Measurements from ENCODE around the gene ATF4.

The ATF4 gene

DNA sequence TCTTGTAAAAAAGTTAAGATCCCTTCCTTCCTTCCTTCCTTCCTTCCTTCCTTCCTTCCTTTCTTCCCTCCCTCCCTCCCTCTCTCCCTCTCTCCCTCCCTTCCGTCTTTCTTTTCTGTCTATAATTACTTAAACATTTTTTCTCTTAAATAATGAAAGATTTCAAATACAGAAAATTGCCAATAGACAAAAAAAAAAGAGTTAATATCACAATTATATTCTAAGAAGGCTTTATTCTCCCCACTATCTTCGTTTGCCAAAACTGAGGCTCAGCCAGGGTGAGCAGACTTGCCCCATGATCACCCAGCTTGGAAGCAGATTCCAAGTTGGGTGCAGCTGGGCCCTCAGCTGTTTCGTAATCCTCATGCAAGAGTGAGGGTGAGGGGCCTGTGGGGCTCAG lies 49.9 kb downstream of the ATF4 start:
- TF ChIP-seq, protein P1, sequence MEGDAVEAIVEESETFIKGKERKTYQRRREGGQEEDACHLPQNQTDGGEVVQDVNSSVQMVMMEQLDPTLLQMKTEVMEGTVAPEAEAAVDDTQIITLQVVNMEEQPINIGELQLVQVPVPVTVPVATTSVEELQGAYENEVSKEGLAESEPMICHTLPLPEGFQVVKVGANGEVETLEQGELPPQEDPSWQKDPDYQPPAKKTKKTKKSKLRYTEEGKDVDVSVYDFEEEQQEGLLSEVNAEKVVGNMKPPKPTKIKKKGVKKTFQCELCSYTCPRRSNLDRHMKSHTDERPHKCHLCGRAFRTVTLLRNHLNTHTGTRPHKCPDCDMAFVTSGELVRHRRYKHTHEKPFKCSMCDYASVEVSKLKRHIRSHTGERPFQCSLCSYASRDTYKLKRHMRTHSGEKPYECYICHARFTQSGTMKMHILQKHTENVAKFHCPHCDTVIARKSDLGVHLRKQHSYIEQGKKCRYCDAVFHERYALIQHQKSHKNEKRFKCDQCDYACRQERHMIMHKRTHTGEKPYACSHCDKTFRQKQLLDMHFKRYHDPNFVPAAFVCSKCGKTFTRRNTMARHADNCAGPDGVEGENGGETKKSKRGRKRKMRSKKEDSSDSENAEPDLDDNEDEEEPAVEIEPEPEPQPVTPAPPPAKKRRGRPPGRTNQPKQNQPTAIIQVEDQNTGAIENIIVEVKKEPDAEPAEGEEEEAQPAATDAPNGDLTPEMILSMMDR (IDR thresholded peaks at IDR 0.05) = no peak
- H3K9me3 Mint-ChIP-seq = no peaks in the 10 kb centered on the region
- peaks cover 6% of the 10 kb centered on the region for H3K27me3 Mint-ChIP-seq (ENCODE audit: low read depth, poor library complexity)
- no peak overlapping the region for H3K4me3 Mint-ChIP-seq
- no peaks in the 10 kb centered on the region for H3K36me3 Mint-ChIP-seq (ENCODE audit: low read depth)
- no peak for DNase-seq
- no peak overlapping the region for H3K27ac Mint-ChIP-seq
- peaks cover 35% of the 10 kb centered on the region for H3K4me1 Mint-ChIP-seq

DNA sequence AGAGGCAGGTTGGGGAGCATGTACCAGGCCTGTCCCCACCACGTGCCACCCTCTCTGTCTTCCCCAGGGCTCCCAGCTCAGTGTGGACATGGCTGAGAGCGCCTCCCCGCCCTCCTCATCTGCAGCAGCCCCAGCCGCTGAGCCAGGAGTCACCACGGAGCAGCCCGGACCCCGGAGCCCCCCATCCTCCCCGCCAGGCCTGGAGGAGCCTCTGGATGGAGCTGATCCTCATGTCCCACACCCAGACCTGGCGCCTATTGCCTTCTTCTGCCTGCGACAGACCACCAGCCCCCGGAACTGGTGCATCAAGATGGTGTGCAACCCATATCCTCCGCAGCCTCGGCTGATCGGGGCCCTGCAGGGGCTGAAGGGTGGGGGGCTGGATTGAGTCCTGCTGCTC lies 50.3 kb downstream of the ATF4 start, which contains the start of gene CACNA1I:
Gene CACNA1I (plus strand): TSS at position 89 of the 400 bp plus-strand sequence. CDS start 0 bp downstream, at position 89.
- Mint-ChIP-seq H3K27ac (no peak within 1 kb of the TSS), H3K27me3 (ENCODE audit: low read depth, poor library complexity) (peaks cover 3% of the 10 kb centered on the region), H3K9me3 (no peaks in the 10 kb centered on the region), H3K36me3 (ENCODE audit: low read depth) (no peaks in the 10 kb centered on the region), H3K4me3 (no peak within 1 kb of the TSS), H3K4me1 (peaks cover 35% of the 10 kb centered on the region)
- TF ChIP-seq, protein P1 (IDR thresholded peaks at IDR 0.05) = no peak
- DNase-seq = no peak

- DNase-seq = no peak
- no peak overlapping the region for H3K4me3 Mint-ChIP-seq
- peaks cover 2% of the 10 kb centered on the region for H3K27me3 Mint-ChIP-seq (ENCODE audit: low read depth, poor library complexity)
- no peak overlapping the region for H3K27ac Mint-ChIP-seq
- TF ChIP-seq, protein P1 (IDR thresholded peaks at IDR 0.05) = no peak
- H3K4me1 Mint-ChIP-seq = peaks cover 38% of the 10 kb centered on the region
- H3K36me3 Mint-ChIP-seq (ENCODE audit: low read depth) = no peaks in the 10 kb centered on the region
- H3K9me3 Mint-ChIP-seq = no peaks in the 10 kb centered on the region
These were observed 51.2 kb downstream of the ATF4 start for GRCh38 chr22:39571538-39571937.

Data from nephron progenitor cell (in vitro differentiated cells).